ENCODE measurements around the gene UGT2B17.
"Not testable (repeated sequence)": the region's sequence is repeated elsewhere in the genome, so short reads cannot be mapped to it uniquely, and the experiment has no call there.

UGT2B17 gene

DNA sequence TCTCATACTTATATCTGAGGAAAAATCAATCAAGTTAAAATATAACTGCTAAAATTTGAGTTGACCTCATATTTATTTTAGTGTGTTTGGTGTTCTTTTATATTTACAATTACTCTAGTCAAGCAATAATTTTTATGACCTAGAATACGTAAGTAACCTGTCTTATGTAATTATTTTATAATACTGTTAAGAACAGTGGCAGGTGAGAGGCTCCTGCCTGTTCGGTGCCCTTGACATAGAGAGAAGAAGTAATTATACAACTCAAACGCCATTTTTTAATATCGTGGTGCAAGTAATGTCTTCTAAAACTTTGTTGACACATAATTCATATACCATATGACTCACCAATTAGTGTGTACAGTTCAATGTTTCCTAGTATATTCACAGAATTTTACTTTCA is 7.6 kb downstream of the UGT2B17 start:
- DNase-seq = not testable (repeated sequence)

DNA sequence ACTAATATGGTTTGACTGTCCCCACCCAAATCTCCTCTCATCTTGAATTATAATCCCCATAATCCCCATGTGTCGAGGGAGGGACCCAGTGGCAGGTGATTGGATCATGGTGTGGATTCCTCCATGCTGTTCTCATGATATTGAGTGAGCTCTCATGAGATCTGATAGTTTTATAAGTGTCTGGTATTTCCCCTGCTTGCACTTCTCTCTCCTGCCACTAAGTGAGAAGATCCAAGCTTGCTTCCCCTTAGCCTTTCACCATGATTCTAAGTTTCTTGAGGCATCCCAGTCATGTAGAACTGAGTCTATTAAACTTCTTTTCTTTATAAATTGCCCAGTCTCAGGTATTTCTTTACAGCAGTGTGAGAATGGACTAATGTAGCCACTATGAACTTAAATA is 9.8 kb downstream of the UGT2B17 start:
- not testable (repeated sequence) for DNase-seq

DNA sequence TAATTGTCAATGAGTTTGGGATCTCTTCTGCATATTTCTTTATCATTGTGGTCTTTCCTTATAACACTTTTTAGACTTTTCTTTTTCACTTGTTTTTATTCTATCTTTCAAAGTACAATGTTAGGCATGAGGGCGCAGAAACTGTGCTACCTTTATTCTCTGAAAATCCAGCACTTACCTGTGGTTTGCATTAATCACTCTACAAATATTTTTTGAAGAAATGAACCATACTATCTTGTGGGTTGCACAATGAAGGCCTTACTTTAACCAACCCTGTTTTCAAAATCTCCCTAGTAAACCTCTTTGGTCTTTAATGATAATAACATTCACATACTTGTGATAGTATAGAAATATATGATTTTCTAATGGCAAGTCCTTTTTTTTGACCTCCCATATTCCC is 11.0 kb downstream of the UGT2B17 start:
- not testable (repeated sequence) for DNase-seq

DNA sequence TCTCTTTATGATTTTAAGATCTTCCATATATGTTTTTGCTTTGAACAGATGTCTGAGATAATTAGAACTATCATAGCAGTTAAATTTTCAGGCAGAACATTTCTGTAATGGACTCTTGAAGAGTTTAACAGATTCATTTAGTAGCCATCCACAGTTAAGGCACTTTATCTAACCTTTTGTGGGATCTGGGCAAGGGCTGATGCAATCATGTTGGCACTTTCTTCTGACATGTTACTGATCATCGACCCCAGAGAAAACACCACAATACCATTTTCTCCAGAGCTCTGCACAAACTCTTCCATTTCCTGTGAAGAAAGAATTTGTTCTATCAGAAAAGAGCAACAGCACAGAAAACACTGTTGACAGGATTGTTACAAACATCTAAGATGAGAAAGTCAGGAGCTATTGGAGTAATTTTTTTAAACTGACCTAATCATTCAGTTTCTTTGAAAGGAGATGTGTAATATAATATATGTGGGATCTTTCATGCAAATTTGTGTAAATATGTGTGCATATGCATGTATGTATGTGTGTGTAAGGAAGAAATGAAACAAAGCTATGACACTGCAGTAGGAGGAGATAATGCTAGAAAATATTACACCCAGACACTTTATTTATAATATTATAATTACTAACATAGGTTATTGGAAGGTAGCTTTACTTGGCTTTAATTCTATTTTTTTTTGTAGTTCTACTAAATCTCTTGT is 15.6 kb downstream of the UGT2B17 start:
- DNase-seq = not testable (repeated sequence)

DNA sequence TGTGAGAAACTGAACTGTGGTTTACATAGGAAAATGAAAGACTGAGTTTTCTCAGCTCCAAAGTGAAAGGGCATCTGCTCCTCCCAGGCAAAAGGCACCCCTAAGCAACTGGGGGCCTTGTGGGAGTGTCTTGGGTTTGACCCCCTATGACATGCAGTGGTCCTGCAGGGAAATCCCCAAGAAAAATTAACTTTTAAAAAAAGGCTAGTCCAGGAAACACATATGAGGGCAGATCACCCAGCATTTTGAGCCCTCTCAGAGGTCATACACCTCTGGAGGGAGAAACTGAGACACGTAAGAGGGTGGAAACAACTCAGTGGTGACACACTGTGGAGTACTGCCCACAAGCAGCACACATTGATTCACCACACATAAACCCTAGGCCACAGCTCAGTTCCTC is 22.3 kb downstream of the UGT2B17 start:
- not testable (repeated sequence) for DNase-seq

DNA sequence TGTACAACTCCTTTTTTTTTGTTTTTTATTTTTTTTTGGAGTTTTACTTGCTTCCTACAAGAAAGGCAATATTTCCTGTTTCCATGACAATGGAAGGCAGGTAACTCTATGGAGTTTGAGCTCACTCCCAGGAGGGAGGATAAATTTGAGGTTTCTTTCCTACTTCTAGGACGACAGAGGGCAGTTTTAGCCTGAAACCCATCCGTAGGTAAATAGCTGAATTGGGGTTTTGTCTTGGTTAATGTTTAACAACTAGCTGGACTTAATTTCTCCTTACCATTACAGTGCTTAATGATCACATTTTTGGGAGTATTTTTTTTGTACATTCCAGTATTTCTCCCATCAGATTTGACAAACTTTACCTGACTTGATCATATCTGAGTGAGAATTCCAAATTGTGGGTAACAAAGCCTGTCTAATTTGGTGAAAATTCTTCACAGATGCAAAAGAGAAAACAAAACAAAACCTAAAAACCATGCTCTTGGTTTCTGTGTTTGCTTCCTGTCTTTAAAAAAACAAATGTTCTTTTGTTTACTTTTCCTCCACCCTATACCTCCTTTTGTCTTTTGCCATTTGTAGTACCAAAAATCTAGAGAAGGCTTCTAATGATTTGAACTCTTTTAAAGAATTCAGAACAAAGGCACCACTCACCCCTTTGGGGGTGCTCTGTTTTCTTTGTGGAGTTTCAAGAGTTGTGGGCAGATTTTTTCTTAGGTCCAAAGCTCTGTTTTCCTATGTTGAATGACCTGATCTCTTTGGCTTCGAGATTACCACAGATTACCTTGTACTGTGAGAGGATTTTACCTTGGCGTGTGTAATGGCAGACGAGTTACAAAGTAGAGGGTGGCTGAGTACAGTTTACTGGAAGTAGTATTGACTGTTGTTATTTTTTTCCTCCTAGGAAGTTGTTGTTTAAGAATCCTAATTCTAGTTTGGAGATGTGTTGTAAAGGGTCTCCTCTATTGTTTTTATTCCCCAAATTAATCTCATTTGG is 23.0 kb downstream of the UGT2B17 start:
- not testable (repeated sequence) for DNase-seq

DNA sequence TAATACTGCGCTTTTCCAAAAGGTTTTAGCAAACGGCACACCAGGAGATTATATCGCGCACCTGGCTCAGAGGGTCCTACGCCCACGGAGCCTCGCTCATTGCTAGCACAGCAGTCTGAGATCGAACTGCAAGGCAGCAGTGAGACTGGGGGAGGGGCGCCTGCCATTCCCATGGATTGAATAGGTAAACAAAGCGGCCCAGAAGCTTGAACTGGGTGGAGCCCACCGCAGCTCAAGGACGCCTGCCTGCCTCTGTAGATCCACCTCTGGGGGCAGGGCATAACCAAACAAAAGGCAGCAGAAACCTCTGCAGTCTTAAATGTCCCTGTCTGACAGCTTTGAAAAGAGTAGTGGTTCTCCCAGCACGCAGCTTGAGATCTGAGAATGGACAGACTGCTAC is 33.4 kb downstream of the UGT2B17 start:
- DNase-seq = not testable (repeated sequence)

DNA sequence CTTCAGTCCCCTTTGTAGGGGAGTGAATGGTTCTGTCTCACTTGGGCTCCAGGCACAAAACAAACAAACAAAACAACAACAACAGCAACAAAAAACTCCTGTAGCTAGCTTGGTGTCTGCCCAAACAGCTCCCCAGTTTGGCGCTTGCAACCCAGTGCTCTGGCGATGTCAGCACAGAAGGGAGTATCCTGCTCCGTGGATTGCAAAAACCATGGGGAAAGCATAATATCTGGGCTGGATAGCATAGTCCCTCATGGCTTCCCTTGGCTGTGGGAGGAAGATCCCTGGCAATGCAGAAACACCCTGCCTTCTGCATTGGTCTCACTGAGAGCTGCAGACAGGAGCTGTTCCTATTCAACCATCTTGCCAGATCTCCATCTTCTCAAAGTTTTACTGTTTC is 39.7 kb downstream of the UGT2B17 start:
- no peak for DNase-seq

DNA sequence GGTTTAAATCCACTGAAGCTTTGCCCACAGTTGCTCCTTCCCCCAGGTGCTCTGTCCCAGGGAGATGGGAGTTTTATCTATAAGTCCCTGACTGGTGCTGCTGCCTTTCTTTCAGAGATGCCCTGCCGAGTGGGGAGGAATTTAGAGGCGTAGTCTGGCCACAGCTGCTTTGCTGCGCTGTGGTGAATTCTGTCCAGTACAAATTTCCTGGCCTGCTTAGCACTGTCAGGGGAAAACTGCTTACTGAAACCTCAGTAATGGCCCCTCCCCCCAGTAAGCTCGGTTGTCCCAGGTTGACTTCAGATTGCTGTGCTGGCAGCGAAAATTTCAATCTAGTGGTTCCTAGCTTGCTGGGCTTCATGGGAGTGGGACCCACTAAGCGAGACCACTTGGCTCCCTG is 40.1 kb downstream of the UGT2B17 start:
- DNase-seq = no peak

DNA sequence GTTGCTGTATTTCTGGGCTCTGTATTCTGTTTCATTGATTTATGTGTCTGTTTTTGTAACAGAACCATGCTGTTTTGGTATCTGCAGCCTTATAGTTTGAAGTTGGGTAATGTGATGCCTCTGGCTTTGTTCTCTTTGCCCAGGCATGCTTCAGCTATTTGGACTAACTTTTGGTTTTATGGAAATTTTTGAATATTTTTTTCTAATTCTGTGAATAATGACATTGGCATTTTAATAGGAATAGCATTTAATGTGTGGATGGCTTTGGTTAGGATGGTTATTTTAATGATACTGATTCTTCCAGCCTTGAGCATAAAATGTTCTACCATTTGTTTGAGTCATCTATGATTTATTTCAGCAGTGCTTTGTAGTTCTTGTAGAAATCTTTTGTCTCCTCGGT is 53.9 kb downstream of the UGT2B17 start:
- not testable (repeated sequence) for DNase-seq

DNA sequence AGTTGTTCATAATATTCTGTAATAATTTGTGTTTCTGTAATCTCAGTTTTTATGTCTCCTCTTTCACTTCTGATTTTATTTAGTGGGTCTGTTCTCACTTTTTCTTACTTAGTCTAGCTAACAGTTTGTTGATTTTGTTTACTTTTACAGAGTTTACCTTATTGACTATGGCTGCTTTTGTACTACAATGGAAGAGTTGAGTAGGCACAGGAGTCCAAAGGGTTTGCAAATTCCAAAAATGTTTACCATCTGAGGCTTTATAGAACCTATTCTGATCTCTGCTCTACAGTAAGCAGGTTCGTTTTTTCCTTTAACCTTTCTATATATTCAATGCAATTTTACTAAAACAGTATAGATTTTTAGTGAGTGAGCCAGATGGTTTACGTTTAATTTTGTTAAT is 55.1 kb downstream of the UGT2B17 start:
- no peak for DNase-seq

DNA sequence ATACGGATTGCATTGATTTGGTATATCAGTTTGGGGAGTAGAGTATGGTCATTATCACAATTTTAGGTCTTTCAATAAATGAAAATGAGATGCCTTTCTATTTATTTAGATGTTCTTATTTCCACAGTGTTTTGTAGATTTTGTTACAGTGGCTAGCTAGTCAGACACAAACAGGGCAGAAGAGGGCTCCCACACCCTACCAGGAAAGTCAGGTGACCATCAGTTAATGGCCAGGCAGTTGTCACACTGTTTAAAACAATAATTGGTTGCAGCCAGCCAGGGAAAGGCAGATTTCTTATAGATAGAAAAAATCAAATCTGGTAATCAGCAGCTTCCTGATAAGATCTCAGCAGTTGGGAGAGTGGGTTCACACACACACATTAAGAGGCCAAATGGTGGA is 57.2 kb downstream of the UGT2B17 start:
- no peak for DNase-seq

DNA sequence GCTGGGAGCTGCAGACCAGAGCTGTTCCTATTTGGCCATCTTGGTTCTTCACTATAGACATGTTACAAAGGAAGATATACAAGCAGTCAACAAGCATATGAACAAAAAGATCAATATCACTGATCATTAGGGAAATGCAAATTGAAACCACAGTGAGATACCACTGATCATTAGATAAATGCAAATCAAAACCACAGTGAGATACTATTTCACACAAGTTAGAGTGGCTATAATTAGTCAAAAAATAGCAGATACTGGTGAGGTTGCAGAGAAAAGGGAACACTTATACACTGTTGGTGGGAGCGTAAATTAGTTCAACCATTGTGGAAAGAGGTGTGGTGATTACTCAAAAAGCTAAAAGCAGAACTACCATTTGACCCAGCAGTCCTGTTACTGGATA is 70.7 kb downstream of the UGT2B17 start:
- not testable (repeated sequence) for DNase-seq

DNA sequence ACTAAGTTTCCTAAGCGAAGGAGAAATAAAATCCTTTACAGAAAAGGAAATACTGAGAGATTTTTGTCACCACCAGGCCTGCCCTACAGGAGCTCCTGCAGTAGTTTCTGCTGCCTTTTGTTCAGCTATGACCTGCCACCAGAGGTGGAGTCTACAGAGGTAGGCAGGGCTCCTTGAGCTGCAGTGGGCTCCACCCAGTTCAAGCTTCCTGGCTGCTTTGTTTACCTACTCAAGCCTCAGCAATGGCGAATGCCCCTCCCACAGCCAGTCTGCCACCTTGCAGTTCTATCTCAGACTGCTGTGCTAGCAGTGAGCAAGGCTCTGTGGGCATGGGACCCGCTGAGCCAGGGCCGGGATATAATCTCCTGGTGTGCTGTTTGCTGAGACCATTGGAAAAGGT is 71.3 kb downstream of the UGT2B17 start:
- DNase-seq = not testable (repeated sequence)

DNA sequence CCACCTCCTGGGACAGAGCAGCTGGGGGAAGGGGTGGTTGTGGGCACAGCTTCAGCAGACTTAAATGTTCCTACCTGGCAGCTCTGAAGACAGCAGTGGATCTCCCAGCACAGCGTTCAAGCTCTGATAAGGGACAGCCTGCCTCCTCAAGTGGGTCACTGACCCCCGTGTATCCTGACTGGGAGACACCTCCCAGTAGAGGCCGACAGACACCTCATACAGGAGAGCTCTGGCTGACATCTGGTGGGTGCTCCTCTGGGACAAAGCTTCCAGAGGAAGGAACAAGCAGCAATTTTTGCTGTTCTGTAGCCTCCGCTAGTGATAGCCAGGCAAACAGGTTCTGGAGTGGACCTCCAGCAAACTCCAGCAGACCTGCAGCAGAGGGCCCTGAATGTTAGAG is 72.7 kb downstream of the UGT2B17 start:
- DNase-seq = not testable (repeated sequence)

DNA sequence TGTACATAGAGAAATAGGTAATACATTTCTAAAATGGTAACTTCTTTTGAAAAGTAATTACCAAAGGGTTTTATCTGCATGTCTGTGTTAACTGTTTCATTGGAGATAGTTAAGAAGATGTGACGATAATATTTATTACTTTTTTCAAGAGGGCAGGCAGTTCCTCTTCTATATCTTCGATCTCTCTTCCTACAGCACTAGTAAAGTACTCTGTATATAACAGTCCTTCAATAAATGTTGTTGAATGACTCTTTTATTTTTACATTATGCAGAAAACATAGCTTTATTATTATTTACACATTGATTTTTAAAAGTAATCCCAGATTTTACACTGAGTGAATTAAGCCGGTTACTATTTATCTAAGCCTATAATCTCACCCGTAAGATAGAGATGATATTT is 77.1 kb downstream of the UGT2B17 start:
- DNase-seq = no peak

DNA sequence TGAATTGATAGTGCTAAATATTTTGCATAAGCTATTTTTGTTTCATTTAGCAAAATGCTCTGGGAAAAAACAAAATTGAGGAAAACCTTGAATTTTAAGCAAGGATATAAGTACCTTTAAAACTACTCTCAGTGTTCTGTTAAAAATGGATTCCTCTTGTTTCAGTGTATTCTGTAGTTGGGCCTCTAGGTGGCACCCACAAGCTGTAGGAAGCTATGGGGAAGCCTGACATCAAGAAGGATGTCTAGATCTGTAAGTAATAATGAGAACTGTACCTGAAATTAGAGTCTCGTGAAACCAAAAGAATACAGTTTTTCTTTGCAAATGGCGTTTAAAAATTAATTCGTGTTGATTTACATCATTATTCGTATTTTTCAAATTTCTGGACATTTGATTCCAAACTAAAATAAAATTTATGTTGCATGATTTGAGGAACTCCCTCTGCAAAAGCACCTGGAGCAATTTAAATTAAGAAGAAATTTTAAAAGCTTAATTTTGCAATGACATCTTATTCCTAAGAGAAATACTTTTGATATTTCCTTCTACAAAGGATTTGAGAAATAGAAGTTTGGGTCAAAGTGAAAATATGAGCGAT is 77.6 kb downstream of the UGT2B17 start:
- DNase-seq = peak; percentile 75

DNA sequence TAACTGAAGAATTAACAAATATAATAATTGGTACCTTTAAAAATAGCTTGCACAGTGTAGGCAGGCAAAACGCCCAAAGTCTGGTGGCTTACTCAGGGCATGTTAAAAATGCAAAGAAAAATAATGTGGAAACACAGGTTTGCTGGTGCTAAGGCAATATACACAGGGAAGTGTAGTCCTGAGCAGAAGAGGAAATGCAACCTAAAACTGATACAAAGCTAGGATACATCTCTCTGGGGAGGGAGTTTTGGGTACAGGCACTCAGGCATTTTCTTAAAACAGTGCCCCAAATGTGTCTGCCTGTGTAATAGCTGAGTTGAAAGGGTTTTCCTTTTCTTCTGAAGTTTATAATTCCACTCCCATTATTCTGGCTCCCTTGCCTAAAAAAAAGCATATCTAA is 81.4 kb downstream of the UGT2B17 start:
- DNase-seq = no peak

DNA sequence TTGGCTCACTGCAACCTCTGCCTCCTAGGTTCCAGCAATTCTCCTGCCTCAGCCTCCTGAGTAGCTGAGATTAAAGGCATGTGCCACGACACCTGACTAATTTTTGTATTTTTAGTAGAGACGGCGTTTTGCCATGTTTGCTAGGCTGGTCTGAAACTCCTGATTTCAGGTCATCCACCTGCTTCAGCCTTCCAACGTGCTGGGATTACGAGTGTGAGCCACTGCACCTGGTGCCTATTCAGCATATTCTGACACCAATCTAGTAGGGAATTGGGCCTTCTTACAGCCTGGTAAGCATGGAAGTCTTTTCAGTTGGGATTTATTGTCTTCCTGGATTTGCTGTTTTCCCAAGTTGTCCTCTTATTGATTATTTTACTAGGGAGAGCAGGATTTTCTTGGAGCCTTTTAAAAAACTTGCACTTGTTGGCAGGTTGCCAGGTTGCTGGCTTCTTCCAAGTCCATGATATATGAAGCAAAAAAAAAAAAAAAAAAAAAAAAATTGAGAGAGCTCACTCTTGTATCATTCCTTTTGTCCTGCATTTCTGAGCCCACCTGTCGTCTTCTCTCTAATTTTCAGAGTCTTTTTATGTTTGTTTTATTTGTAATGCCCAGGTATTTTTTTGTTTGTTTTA is 85.2 kb downstream of the UGT2B17 start:
- peak; percentile 6 for DNase-seq

DNA sequence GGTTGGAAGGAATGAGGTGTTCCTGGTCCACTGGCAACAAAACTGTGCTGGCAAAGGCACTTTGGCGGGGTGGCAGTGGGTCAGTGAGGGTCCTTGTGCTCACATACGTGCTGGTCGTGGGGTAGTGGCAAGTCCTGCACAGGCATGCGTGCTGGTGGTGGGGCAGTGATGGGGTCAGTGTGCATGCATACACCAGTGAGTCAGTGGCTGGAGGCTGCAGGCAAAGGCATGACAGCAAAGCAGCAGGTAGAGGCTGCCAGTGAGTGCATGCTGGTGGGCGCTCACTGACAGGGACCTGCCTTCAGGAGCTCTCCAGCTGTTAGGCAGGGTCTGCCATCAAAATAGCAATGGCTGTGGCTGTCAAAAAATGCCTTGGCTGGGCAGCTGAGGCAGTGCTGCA is 86.8 kb downstream of the UGT2B17 start:
- no peak for DNase-seq

Measured in hematopoietic multipotent progenitor cell treated with erythropoietin and hydrocortisone succinate and interleukin-3 and kit ligand, for 8 days (in vitro differentiated cells).